M059J (cell line): ENCODE results near the gene DOCK7. TPM values are rescaled to one million over a fixed set of nuclear protein-coding genes. Genes with fewer than 3 reads are reported as not detected.

Experiments used
- DNase-seq: peaks from one replicate; pipeline ENCODE4 v3.0.0-alpha.2; 2012; ENCODE audit warnings: low read depth
- total RNA-seq: library from RNA; depleted of rRNA; stranded (reverse); fragments of >200 nt; shearing (Covaris generic); gene quantifications from 2 replicates; pipeline ENCODE4 v1.2.3, GENCODE V29; 2014; rRNA removed

DOCK7 gene
- total RNA-seq, 1 experiment from 2014 or later: 48.4 TPM

DNA sequence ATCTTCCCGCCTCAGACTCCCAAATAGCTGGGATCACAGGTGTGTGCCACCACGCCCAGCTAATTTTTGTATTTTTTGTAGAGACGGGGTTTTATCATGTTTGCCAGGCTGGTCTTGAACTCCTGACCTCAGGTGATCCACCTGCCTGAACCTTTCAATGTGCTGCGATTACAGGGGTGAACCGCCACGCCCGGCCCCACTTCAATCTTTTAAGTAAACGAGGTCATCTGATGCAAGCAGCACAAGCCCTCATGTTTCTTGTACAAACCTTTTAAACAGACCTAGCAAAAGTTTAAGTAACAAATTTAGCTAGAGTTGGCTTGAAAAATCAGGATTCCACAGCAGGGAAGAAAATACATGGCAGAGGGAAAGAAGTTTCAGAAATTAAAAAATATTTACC is 272.5 kb downstream of the DOCK7 start:
- no peak for DNase-seq

DNA sequence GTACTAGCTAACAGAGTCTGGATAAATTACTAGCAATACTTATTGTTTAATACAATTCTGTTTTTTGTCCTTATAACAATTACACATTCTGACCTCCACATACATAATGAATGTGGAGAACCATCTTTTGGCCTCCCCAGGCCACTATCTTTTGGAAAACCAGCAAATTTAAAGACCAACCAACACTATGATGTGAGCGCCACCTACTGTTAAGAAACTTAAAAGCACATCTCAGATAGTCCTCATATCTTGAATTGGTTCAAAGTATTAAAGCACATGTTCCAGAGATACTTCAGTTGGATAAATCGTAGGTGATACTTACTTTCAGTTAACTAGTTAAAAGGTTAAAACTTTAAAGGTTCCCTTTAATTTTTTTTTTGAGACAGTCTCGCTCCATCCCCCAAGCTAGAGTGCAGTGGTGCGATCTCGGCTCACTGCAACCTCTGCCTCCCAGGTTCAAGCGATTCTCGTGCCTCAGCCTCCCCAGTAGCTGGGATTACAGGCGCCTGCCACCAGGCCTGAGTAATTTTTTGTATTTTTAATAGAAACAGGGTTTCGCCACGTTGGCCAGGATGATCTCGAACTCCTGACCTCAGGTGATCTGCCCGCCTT is 280.7 kb downstream of the DOCK7 start:
- peak; percentile 69 for DNase-seq

DNA sequence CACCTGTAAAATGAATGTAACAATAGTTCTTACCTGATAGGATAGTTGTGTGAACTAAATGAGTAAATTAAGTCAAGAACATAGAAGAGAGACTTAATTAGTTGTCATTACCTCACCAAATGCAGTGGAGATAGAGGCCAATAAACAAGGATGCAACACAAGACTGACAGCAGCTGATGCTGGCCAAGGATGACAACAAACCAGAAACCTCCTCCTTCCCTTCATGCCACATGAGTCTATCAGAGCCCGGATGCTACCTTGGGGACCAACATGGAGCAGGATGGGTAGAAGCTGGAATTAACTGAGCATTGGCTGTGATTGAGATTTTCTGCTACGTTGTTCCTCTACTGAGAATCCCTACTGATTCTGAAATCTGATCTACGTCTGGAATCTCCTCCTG is 281.6 kb downstream of the DOCK7 start:
- no peak for DNase-seq

DNA sequence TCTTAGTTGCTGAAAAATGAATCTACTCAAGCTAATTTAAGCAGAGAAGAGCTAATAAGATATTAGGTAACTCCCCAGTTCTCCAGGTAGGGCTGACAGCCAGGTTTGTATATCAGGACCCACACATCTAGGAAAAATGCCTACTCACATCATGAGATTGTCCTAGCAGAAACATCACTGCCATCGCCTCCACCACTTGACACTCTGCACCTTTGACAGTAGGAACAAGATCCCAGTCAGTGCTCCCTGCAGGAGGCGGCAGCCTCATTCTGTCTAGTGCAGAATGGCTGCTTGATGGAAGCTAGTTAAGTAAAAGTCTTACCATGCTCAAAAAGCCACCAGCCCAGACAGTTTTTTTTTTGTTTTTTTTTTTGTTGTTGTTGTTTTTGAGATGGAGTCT is 282.9 kb downstream of the DOCK7 start:
- no peak for DNase-seq

Other genes starting within 250 kb of the DOCK7 start
- gene ANGPTL3, start 90.9 kb downstream of the DOCK7 start, total RNA-seq: not detected in 2 replicates
- gene ATG4C, start 95.7 kb upstream of the DOCK7 start, total RNA-seq: 9.5 and 12.1 TPM in 2 replicates